GM06990 (cell line): Measurements from ENCODE around the gene PRDM8.
"Not testable (repeated sequence)": the region's sequence is repeated elsewhere in the genome, so short reads cannot be mapped to it uniquely, and the experiment has no call there.

Source experiments
- DNase-seq: peaks from one replicate; pipeline ENCODE4 v3.0.0-alpha.2; 2011; ENCODE audit not compliant: insufficient read length; ENCODE audit errors: extremely low read depth
- H3K27me3 ChIP-seq: replicated peaks from 2 replicates; pipeline ENCODE4 v1.6.0; 2011; ENCODE audit warnings: low read length; ENCODE audit not compliant: control insufficient read depth, insufficient read depth
- H3K36me3 ChIP-seq: 2 replicates; pipeline ENCODE4 v1.5.1; 2011; ENCODE audit warnings: low read length; ENCODE audit not compliant: control insufficient read depth, insufficient read depth
- H3K4me3 ChIP-seq: replicated peaks from 2 replicates; pipeline ENCODE4 v1.5.1; 2011; ENCODE audit warnings: low read depth, mild to moderate bottlenecking, control low read depth, low read length
- CTCF ChIP-seq: IDR thresholded peaks from 2 replicates; pipeline ENCODE4 v1.5.1; 2011; ENCODE audit warnings: low read length, control low read depth, mild to moderate bottlenecking, inconsistent platforms; ENCODE audit not compliant: insufficient read depth, poor library complexity, severe bottlenecking

Gene PRDM8

GRCh38 chr4:80235451-80235850 is 38.1 kb downstream of the PRDM8 start:
- TF ChIP-seq CTCF = no peak
- no peaks in the 10 kb centered on the region for H3K27me3 ChIP-seq
- DNase-seq = no peak
- no peak overlapping the region for H3K4me3 ChIP-seq
- no peaks in the 10 kb centered on the region for H3K36me3 ChIP-seq

- Histone ChIP-seq H3K27me3 (no peaks in the 10 kb centered on the region), H3K4me3 (no peak overlapping the region), H3K36me3 (no peaks in the 10 kb centered on the region)
- DNase-seq = no peak
- no peak for TF ChIP-seq CTCF
These were observed 40.7 kb downstream of the PRDM8 start for GRCh38 chr4:80237992-80238391.

- DNase-seq = no peak
- H3K4me3 ChIP-seq = no peak overlapping the region
- H3K36me3 ChIP-seq = no peaks in the 10 kb centered on the region
- TF ChIP-seq CTCF = no peak
- no peaks in the 10 kb centered on the region for H3K27me3 ChIP-seq
These were observed 42.3 kb downstream of the PRDM8 start for GRCh38 chr4:80239480-80240150.

- TF ChIP-seq CTCF = no peak
- DNase-seq = no peak
- no peaks in the 10 kb centered on the region for H3K36me3 ChIP-seq
- H3K4me3 ChIP-seq = no peak overlapping the region
- no peaks in the 10 kb centered on the region for H3K27me3 ChIP-seq
These were observed 43.7 kb downstream of the PRDM8 start for GRCh38 chr4:80240976-80241375.

- H3K36me3 ChIP-seq = no peaks in the 10 kb centered on the region
- no peaks in the 10 kb centered on the region for H3K27me3 ChIP-seq
- no peak for TF ChIP-seq CTCF
- no peak for DNase-seq
- H3K4me3 ChIP-seq = no peak overlapping the region
These were observed 46.1 kb downstream of the PRDM8 start for GRCh38 chr4:80243274-80244018.

GRCh38 chr4:80247484-80247883 is 50.2 kb downstream of the PRDM8 start:
- not testable (repeated sequence) for H3K36me3 ChIP-seq, H3K4me3 ChIP-seq, H3K27me3 ChIP-seq, DNase-seq
